Stimulated activated CD8-positive, alpha-beta memory T cell treated with anti-CD3 and anti-CD28 coated beads, Interleukin-4, amount 100 ng/mL, for 48 hours (primary cell): Measurements from ENCODE around the gene TYW5.

ENCODE experiments used
- DNase-seq: peaks from one replicate; pipeline ENCODE4 v3.0.0-alpha.2; 2020

The TYW5 gene

DNA sequence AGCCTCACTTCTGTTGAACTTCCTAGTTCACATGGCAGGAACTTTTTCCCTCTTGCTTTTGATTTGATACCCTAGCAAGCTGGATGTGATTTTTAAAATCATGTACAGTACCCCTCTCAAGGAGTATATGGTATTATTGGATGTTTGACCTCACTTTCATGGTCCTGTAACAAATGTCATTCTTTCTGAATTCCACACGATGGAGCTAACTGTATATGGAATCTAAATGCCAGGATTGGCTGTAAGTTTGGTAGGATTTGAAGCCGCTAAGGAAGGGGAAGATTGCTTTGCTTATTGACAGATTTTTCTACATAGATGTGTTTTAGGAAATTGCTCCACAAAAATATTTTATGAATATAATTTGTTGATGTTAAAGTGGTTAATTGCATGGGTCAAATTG, 18.4 kb upstream of the TYW5 start:
- DNase-seq = no peak

DNA sequence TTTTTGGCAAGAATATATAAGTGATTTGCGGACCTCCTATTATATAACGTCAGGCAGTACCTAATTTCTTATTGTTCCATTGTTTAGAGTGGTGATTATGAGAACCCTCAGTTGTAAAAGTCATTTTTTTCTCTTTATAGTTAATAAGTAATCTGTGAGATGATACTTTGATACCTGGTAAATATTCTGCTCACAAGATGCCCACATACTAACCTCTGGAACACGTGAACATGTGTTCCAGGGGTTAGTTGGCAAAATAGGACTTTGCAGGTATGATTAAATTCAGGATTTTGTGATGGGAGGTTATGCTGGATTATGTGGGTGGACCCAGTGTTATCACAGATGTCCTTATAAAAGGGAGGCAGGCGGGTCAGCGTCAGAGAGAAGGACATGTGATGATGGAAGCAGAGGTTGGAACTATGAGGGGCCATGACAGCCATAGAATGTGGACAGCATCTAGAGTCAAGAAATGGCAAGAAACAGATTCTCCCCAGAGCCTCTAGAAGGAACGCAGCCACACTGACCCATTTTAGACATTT, 16.9 kb upstream of the TYW5 start:
- DNase-seq = no peak

DNA sequence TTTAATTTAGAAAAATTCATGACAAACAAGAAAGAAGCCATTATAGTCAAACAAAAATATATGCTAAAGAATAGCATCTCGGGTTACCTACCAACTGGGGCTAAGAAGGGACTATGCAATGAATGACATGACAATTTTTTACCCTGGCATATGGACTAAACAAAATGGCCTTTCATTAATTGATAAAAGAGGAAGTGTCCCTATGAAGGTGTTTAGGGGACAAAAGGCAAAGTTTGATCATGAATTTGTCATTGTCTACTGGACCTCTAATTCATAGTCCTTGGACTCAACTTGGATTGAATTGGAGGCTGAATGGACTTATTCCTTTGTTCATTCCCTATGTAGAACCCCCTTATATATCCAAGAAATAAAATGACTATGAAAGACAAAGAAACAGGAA, 12.8 kb upstream of the TYW5 start:
- no peak for DNase-seq

DNA sequence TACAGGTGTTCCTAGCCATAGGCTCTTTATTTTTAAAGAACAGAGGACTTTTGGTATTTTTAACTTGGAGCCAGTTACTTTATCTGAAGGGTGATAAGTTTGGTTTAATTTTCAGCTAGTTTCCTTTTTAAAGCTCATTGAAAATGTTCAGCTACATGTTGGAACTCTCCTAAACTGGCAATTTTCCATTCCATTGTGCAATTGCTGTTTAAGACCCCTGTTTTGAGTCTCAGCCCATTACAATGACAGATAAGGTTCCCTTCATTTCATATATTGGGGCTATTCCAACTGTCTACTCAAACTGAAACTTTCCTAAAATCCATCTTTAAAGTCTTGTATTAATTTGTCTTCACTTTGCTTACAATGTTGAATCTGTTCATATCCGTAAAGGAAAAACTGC, 11.7 kb upstream of the TYW5 start:
- no peak for DNase-seq

DNA sequence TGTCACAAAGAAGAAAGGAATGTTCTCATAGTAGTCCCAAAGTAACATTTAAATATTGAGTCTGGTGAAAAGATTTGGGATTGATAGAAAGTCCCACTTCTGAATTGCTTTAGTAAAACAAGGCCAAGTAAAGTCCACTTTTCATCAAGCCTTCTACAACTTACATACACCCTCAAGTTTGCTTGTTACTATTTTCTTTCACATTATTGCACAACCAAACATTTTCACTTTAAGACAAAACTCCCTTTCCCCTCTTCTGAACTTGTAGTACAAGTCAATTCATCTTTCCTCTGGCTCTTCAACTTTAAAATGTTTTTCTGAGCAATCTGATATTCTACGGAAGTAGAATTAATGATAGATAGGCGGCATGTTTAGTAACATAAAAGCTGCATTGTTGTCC, 11.1 kb upstream of the TYW5 start:
- DNase-seq = no peak

DNA sequence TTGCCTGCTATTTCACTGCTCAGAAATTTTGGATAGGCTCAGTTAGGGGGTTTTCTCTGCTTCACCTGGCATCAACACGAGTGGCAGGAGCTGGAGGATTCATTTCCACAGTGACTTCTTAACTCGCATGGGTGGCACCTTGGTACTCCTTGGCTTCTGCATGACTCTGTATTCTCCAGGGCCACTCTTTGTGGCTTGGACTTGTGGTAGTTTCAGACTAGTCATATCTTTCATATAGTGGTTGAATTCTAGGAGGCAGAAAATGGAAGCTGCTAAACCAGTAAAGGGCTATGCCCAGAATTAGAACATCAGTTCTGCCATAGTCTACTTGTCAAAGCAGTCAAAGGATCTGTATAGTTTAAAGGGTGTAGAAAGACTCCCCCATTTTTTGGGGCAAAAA, 6.9 kb upstream of the TYW5 start:
- DNase-seq = no peak

DNA sequence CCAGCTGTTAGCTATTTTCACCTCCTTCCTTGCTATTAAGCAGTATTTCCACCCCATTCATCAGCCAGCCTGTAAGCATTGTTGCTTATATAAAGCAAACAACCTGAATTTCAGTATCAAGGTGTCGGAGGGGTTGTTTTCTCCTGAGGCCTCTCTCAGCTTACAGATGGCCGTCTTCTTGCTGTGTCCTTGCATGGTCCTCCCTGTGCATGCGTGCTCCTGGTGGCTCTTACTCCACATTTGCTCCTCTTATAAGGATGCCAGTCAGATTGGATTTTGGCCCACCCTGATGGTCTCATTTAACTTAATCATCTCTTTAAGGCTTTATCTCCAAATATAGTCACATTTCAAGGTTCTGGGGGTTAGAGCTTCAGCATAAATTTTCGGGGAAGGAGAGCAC, 2.7 kb upstream of the TYW5 start:
- no peak for DNase-seq

DNA sequence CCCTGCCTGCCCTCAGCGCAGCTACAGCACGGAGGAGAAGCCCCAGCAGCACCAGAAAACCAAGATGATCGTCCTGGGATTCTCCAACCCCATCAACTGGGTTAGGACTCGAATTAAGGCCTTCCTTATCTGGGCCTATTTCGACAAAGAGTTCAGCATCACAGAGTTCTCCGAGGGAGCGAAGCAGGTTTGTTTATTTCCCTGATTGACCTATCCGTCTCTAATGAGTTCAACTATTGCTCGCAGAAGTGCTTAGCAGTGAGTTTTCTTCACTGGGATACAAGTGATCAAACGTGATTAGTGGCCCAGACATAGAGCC, 730 bp upstream of the TYW5 start:
- DNase-seq = no peak

DNA sequence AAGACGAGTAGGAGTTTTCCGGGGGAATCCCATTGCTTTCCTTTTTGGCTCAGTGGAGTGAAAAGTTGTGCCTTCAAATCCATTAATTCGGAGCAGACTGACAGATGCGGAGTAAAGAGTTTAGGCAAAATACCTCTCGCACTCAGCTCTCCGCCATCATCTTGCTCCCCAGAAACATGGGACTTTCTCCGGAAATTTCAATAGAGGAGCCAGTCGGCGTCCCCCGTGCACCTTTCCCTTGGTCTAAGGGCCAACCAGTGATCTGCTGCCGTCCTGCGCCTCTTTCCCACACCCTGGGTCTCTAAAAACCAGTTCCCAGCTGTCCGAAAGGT, 318 bp downstream of the TYW5 start:
- no peak for DNase-seq

DNA sequence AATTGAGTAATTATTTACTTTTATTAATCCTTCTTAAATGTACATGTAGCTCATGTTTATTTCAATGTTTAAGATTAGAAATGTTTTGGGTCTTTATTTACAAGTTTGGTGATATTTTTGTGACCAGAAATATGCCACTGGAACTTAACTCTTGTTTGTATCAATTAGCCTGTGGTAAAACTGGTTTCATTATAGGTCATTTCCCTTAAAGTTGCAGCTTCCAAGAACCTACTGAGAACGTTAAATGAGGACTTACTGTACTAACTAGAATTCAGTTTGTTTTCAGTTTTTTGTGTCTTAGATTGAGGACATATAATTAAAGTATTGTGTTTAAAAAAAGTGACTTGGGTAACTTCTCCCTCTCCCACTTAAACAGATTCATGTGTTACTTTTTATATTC, 4.3 kb downstream of the TYW5 start:
- no peak for DNase-seq

DNA sequence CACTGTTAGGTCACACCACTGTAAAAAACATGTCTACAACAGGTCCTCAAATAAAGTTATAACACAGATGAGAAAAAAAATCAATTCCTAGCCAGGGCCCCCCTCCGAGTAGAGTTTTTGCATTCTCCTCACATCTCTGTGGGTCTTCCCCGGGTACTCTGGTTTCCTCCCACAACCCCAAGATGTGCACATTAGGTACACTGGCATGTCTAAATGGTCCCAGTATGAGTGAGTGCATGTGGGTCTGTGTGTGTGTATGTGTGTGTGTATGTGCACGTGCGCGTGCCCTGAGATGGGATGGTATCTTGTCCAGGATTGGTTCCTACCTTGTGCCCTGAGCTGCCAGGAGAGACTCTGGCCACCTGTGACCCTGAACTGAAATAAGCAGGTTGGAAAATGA, 4.9 kb downstream of the TYW5 start:
- DNase-seq = no peak

DNA sequence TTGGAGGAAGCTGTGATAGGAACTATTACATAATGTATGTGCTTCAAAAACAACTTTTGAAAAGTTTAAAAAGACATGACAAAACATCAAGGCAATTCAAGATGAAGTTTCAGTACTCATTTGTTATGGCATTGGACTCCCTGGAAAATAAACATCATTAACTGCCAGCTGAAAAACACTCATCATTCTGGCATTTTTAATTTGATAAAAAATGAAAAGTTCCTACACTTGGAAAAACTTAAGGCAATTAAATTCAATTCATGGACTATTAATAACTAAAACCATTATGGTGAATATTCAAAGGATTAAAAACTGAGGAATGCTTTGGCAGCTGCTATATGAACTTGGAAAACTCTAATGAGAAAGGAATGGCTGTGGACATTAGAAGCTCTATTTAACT, 8.5 kb downstream of the TYW5 start:
- no peak for DNase-seq

DNA sequence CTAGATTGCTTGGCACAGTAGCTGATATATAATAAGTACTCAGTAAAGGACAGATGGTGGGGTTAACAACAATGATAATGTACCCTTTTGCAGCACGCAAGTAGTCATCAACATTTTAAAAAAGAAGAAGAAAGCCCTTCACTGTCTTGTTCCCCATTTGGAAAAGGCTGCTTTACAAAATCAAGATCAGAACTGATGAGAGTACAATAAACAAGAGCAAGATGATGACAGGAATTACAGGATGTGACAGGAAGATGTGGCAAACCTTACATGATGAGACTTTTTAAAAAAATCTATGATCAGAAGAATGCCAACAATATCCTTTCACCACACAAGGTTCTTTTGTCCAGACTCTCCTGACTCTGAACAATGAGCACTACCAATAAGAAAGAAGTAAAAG, 9.1 kb downstream of the TYW5 start:
- DNase-seq = no peak

DNA sequence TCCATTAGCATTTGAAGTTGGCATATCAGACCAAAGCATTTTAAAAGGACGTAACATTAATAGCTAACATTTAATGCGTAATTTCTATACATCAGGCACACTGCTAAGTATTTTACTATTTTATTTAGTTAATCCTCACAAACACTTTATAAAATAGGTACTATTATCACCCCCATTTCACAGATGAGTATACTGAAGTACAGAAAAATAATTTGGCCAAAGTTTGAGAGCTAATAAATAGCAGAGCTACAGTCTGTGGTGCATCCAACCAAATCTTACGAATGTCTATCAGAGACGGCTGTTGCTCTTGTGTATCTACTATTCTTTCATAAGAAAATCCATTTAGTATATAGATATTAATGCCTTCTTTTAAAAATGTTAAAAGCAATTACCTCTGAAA, 11.9 kb downstream of the TYW5 start:
- no peak for DNase-seq

DNA sequence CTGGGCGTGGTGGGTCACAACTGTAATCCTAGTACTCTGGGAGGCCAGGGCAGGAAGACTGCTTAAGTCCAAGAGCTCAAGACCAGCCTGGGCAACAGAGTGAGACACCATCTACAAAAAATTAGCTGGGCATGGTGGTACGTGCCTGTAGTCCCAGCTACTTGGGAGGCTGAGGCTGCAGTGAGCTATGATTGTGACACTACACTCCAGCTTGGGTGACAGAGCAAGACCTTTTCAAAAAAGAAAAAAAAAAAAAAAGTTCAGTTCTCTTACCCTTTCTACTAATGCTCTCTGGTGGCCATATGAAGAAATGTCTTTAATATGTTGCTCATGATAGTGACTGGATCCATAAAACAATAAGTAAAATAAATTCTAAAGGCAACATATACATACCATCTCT, 14.9 kb downstream of the TYW5 start:
- DNase-seq = no peak

DNA sequence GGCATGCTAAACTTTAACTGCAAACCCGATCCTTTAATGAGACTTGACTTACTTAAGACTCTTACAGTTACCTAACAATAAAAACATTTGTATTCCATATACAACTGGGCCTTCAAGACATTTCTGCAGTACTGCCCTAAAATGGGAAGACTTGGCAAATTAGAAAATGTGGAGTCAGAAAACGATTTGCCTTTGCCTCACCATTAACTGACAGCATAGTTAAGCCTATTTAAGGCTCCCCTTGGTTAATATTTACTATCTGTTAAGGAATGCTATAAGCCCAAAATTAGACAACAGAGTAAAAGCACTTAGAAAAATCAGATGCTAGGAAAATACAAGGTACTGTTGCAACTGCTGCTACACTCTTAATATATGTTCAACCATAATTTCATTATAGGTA, 18.7 kb downstream of the TYW5 start:
- DNase-seq = no peak

DNA sequence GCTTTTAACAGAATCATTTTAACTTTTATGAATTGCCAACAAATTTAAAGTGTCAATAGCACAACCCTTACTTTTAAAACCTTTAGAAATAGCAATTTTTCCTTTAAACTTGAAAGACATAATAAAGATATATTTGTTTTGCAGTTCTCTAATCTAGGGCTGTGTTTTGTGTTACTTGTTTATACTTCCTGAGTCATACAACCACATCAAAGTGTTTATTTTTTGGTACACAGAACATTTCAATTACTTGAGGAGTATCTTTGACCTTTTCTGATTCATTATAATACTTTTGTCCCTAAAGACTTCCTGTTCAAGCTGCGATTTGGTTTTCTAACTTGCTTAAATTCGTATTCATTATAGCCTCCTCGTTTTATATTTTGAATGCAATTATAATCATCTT, 21.8 kb downstream of the TYW5 start:
- no peak for DNase-seq

DNA sequence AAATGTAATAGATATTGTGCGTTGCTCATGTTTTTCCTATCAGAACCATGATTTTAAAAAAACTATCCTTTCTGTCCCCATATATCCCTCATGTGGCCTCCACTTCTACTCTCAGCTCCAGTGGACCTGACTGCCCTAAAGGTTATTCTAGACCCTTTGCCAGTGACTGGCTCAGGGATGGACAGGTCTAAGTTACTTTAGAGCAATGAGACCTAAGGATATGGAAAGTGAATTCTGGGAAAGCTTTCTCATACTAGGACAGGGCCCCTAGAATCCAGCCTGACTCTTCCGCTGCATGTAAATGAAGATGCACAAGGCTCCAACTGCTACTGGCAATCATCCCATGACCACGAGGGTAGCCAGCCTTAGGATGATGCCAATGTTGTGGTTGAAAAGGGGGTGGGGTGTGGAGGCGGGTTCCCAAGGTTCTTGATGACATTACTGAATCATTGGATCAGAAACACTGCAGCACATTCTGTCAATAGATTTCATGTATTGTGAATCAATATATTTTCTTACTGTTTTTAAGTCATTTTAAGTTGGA, 22.9 kb downstream of the TYW5 start:
- DNase-seq = no peak

DNA sequence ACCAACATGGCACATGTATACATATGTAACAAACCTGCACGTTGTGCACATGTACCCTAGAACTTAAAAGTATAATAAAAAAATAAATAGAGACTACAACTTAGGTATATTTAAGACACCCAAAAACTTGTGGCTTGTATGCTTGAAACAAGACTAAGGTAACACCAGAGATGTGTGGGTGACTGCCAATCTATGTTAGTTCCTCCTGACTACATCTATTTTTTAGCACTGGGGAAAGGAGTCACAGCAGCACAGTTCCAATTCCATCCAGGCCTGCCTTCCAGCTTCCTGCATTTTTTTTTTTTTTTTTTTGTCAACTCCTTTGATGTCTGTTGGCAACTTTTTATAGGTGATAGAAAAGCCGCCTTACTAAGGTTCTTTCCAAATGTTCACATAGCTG, 26.0 kb downstream of the TYW5 start:
- no peak for DNase-seq

DNA sequence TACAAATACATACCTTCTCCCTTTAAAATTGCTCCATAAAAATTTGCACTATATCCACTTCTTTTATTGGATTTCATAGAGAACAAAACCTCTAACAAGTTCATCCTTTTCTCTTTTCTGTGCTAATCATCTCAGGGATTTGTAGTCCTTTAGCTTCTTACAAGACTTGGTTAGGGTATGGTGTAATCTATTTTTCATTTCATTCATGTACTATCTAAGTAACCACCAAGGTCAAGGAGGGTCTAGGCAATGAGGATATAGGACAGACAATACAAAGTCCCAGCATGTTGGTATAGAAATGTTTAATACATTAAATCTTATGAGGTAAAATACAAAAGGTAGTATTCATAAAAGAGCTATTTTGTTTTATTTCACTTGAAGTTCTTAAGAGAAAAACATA, 26.7 kb downstream of the TYW5 start:
- no peak for DNase-seq

DNA sequence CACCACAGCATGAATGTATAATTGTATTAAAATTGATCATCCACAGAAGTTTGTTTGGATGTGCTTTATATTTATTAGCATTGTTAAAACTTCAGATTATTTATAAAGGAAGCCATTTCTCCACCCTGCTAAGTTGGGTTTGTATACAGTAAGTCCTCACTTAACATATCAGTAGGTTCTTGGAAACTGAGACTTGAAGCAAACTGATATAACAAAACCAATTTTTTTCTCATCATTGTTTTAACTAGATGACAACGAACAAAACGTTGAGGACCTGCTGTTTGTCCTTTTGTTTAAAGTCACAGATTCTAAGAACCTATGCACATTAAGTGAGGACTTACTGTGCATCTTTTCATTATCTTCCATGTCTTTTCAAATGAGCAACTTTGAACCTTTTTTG, 27.1 kb downstream of the TYW5 start:
- DNase-seq = no peak

DNA sequence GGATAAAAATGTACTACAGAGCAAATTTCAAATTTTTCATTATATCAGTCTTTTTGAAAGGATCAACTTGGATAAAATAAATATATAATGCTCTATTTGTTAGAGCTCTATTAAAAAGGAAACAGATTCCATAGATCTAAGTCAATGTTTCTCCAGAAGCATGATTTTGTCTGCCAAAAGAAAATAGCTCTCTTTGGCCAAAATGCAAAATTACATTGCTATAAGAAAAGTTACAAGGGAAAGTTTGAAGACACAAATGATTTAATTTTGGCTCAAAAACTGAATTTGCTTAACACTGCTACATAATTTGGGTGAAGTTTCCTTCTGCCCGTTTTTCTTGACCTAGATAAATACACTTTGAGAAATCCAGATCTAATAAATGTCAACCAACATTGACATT, 28.5 kb downstream of the TYW5 start:
- no peak for DNase-seq

DNA sequence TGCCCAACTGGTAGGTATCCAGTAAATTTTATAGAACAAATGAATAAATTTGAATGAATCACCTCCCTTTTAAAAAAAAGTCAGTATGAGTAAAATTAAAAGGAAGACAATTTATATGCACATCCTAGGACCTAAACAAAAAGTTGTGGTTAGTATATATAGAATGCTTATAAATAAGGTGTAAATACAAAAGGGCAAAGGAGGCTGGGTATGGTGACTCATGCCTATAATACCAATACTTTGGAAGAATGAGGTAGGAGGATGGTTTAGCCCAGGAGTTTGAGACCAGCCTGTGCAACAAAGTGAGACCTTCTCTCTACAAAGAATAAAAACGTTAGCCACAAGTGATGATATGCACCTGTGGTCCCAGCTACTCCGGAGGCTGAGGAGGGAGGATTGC, 31.4 kb downstream of the TYW5 start:
- DNase-seq = no peak

DNA sequence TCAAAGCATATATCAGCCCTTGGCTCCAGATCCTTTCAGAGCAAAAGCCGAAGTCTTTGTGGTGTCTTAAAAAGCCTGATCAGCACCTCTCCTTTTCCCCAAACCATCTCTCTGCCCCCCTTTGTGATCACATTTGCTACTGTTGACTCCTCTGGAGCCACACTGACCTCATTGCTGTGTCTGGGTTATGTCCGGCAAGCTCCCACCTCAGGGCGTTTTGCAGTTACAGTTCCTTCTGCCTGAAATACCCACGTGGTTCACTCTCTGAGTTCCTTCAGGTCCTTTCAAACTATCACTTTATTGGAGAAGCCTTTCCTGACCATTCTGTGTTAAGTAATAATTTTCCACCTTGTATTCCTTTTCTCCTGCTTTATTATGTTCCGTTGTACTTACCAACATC, 32.4 kb downstream of the TYW5 start:
- no peak for DNase-seq

DNA sequence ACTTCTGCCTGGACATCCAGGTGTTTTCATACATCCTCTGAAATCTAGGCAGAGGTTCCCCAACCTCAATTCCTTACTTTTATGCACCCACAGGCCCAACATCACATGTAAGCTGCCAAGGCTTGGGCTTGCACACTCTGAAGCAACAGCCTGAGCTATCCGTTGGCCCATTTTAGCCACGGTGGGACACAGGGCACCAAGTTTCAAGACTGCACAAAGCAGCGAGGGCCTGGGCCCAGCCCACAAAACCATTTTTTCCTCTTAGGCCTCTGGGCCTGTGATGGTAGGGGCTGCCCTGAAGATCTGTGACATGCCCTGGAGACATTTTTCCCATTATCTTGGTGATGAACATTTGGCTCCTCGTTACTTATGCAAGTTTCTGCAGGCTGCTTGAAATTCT, 38.3 kb downstream of the TYW5 start:
- no peak for DNase-seq

DNA sequence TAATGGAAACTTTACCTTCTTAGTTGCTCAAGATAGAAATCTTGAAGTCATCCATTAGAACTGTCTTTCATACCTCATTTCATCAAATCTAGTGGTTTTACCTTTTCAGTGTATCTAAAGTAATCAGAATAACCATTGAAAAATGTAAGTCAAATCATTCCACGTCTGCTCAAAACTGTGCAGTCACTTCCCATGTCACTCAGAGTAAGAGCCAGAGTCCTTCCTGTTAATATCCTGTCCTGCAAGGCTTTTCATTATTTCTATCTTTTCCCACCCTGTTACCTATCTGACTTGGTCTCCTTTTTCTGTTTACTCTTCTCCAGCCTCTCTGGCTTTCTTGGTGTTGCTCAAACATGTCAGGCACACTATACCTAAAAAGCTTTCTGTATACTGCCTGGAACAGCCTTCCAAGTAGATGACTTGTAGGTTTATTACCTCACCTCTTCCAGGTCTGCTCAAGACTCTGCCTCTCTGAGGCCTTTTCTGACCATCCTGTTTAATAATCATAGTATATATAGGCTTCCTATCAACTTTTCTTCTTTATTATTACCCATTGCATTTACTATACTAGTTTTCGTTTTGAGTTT, 40.8 kb downstream of the TYW5 start:
- DNase-seq = no peak
